ENCODE results near the gene ACADL. TPM values are rescaled to one million over a fixed set of nuclear protein-coding genes. Genes with fewer than 3 reads are reported as not detected.

ACADL gene
- total and polyA plus RNA-seq, 12 donors = 0.16 to 4.3 (median 0.86) TPM

DNA sequence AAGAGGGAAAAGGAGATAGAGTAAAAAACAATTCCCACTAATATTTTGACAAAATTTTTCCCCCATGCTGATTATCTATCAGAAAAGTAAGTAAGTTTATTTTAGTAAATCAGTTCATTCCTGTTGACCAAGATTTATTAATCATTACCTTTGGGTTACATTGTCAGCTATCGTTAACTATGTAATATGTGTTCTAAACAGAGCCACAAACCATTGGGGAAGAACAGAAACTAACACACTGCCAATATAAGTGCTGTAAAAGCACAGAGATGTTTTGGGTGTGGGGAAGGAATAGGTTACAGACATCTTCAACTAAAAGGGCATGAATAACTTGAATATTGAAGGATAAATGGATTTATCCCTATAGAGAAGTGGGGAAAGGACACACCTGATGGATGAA is 42.5 kb upstream of the ACADL start:
- DNase-seq = no peak
- TF ChIP-seq, protein P1, sequence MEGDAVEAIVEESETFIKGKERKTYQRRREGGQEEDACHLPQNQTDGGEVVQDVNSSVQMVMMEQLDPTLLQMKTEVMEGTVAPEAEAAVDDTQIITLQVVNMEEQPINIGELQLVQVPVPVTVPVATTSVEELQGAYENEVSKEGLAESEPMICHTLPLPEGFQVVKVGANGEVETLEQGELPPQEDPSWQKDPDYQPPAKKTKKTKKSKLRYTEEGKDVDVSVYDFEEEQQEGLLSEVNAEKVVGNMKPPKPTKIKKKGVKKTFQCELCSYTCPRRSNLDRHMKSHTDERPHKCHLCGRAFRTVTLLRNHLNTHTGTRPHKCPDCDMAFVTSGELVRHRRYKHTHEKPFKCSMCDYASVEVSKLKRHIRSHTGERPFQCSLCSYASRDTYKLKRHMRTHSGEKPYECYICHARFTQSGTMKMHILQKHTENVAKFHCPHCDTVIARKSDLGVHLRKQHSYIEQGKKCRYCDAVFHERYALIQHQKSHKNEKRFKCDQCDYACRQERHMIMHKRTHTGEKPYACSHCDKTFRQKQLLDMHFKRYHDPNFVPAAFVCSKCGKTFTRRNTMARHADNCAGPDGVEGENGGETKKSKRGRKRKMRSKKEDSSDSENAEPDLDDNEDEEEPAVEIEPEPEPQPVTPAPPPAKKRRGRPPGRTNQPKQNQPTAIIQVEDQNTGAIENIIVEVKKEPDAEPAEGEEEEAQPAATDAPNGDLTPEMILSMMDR (IDR thresholded peaks at IDR 0.05) = no peak
- no peaks in the 10 kb centered on the region for H3K9me3 ChIP-seq
- 89 to 94% methylated on average over 1 of the region's 1 CpG for WGBS, 2 donors
- H3K36me3 ChIP-seq = no peaks in the 10 kb centered on the region
- H3K27ac ChIP-seq = no peak overlapping the region
- peaks cover 0 to 7% (median 0%) of the 10 kb centered on the region in 7 donors for H3K27me3 ChIP-seq
- H3K4me1 ChIP-seq = no peaks in the 10 kb centered on the region
- intact Hi-C loops (cut with DNase I) = no loop called here
- H3K4me3 ChIP-seq = no peak overlapping the region
- no peak for ATAC-seq

DNA sequence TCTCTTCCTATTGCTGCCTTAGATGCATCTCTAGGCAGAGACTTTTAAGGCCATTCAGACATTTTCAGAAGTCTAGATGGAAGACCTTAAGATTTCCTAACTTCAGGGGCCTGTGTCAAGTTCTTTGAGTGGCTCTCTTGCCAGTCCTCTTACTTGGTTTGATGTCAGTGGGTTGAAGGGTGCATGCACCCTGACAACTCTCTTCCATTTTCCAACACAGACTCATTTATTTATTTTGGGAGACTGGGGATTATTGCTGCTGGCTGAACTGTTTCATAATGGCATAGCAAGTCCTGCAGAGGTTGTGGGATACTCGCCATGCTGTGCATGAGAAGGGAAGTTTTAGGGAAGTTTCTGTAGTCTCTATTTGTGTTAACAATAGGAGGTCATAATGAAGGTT is 39.0 kb upstream of the ACADL start:
- Histone ChIP-seq H3K9me3 (no peaks in the 10 kb centered on the region), H3K4me1 (no peaks in the 10 kb centered on the region), H3K27me3 (peaks cover 0 to 7% (median 0%) of the 10 kb centered on the region in 7 donors), H3K36me3 (no peaks in the 10 kb centered on the region), H3K4me3 (no peak overlapping the region), H3K27ac (no peak overlapping the region)
- TF ChIP-seq, protein P1 (IDR thresholded peaks at IDR 0.05) = no peak
- 76 to 87% methylated on average over 1 of the region's 1 CpG for WGBS, 2 donors
- intact Hi-C loops (cut with DNase I) = no loop called here
- ATAC-seq (no peak), DNase-seq (no peak)

DNA sequence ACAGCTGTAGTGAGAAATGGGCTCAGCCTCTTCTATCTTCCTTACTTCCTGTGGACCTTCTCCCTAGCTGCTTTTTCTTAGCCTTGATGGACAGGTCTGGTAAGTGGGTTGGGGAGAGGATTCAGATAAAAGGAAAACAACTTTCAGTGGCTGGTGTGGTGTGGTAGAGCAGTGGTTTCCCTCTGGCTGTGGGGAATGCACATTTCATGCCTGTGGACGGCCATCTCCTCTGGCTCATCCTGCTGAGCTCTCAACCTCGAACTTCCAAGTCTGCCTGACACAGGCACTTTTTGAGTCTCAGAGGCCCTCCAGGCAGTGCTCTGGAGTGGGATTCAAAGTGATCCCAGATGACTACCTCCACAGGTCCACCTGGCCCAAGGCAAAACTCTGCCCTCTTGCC is 38.6 kb upstream of the ACADL start:
- ATAC-seq (no peak), DNase-seq (no peak)
- WGBS, 2 donors = 84 to 87% methylated on average over 2 of the region's 2 CpGs
- no peaks in the 10 kb centered on the region for H3K36me3 ChIP-seq
- peaks cover 0 to 7% (median 0%) of the 10 kb centered on the region in 7 donors for H3K27me3 ChIP-seq
- TF ChIP-seq, protein P1 (IDR thresholded peaks at IDR 0.05) = no peak
- H3K9me3 ChIP-seq = no peaks in the 10 kb centered on the region
- H3K4me3 ChIP-seq = no peak overlapping the region
- no peaks in the 10 kb centered on the region for H3K4me1 ChIP-seq
- intact Hi-C loops (cut with DNase I) = no loop called here
- H3K27ac ChIP-seq = no peak overlapping the region

DNA sequence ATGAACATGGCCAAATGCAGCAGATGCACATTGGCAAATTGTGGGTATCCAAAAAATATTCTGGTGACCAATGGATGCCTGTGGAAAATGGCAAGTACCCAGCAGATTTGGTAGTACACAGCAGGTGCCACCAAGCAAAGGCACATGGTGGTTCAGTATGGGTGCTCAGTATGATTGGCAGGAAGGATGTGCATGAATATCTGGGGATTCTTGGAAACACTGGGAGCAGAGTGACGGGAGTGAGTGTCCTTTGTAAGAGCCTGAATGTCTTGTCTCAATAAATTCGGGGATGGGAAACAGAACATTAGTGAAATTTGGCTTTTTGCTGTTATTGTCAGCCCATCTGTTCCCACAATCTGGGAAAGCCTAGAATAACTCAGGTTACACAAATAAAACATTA is 36.8 kb upstream of the ACADL start:
- ATAC-seq (no peak), DNase-seq (no peak)
- H3K36me3 ChIP-seq = no peaks in the 10 kb centered on the region
- H3K4me3 ChIP-seq = no peak overlapping the region
- 69 to 71% methylated on average over 2 of the region's 2 CpGs for WGBS, 2 donors
- peaks cover 0 to 7% (median 0%) of the 10 kb centered on the region in 7 donors for H3K27me3 ChIP-seq
- TF ChIP-seq, protein P1 (IDR thresholded peaks at IDR 0.05) = no peak
- no peaks in the 10 kb centered on the region for H3K4me1 ChIP-seq
- intact Hi-C loops (cut with DNase I) = no loop called here
- no peak overlapping the region for H3K27ac ChIP-seq
- peaks cover 0 to 2% (median 0%) of the 10 kb centered on the region in 11 donors for H3K9me3 ChIP-seq

Measured in heart right ventricle (tissue), 16 donors.